ENCODE measurements around the gene TMSB15B.
"Not testable (repeated sequence)": the region's sequence is repeated elsewhere in the genome, so short reads cannot be mapped to it uniquely, and the experiment has no call there.

Gene TMSB15B

GRCh38 chrX:103999234-103999633 is 36.8 kb downstream of the TMSB15B start:
- no peak for DNase-seq (ENCODE audit: low read depth)
- TF ChIP-seq MAX (IDR thresholded peaks at IDR 0.05; ENCODE audit: low read depth, low read length) = no peak
- no peak for TF ChIP-seq POLR2A (IDR thresholded peaks at IDR 0.05; ENCODE audit: extremely low read depth, insufficient read length)
- TF ChIP-seq CTCF (IDR thresholded peaks at IDR 0.05; ENCODE audit: low read depth, low read length) = no peak
- TF ChIP-seq MYC (IDR thresholded peaks at IDR 0.05; ENCODE audit: low read depth, low read length) = no peak
- H3K4me3 ChIP-seq (ENCODE audit: low read depth, low read length) = no peak overlapping the region

GRCh38 chrX:104008831-104009230 is 46.4 kb downstream of the TMSB15B start:
- no peak overlapping the region for H3K4me3 ChIP-seq (ENCODE audit: low read depth, low read length)
- DNase-seq (ENCODE audit: low read depth) = no peak
- TF ChIP-seq MYC (IDR thresholded peaks at IDR 0.05; ENCODE audit: low read depth, low read length) (no peak), POLR2A (IDR thresholded peaks at IDR 0.05; ENCODE audit: extremely low read depth, insufficient read length) (no peak), CTCF (IDR thresholded peaks at IDR 0.05; ENCODE audit: low read depth, low read length) (no peak), MAX (IDR thresholded peaks at IDR 0.05; ENCODE audit: low read depth, low read length) (no peak)

- H3K4me3 ChIP-seq (ENCODE audit: low read depth, low read length) = no peak overlapping the region
- no peak for TF ChIP-seq CTCF (IDR thresholded peaks at IDR 0.05; ENCODE audit: low read depth, low read length)
- TF ChIP-seq MAX (IDR thresholded peaks at IDR 0.05; ENCODE audit: low read depth, low read length) = no peak
- TF ChIP-seq MYC (IDR thresholded peaks at IDR 0.05; ENCODE audit: low read depth, low read length) = no peak
- TF ChIP-seq POLR2A (IDR thresholded peaks at IDR 0.05; ENCODE audit: extremely low read depth, insufficient read length) = no peak
- DNase-seq (ENCODE audit: low read depth) = no peak
Measured at GRCh38 chrX:104013158-104013557, 50.7 kb downstream of the TMSB15B start.

GRCh38 chrX:104013606-104014005 is 51.2 kb downstream of the TMSB15B start, which contains the start of gene H2BW1:
H2BW1 (minus strand) TSS chrX:104013708; CDS start chrX:104013576, 132 bp downstream.
- TF ChIP-seq CTCF (IDR thresholded peaks at IDR 0.05; ENCODE audit: low read depth, low read length) = no peak
- no peak for TF ChIP-seq MYC (IDR thresholded peaks at IDR 0.05; ENCODE audit: low read depth, low read length)
- no peak for TF ChIP-seq POLR2A (IDR thresholded peaks at IDR 0.05; ENCODE audit: extremely low read depth, insufficient read length)
- TF ChIP-seq MAX (IDR thresholded peaks at IDR 0.05; ENCODE audit: low read depth, low read length) = no peak
- no peak within 1 kb of the TSS for H3K4me3 ChIP-seq (ENCODE audit: low read depth, low read length)
- DNase-seq (ENCODE audit: low read depth) = no peak

- DNase-seq (ENCODE audit: low read depth); H3K4me3 ChIP-seq (ENCODE audit: low read depth, low read length): not testable (repeated sequence)
Measured at GRCh38 chrX:104015576-104015975, 53.1 kb downstream of the TMSB15B start.

Data from NB4 (cell line).